Fibroblast of villous mesenchyme (primary cell): ENCODE results near the gene S100A2. TPM values are rescaled to one million over a fixed set of nuclear protein-coding genes. Genes with fewer than 3 reads are reported as not detected.

Source experiments
- DNase-seq: peaks from one replicate; pipeline ENCODE4 v3.0.0-alpha.2; 2010; ENCODE audit warnings: low read depth
- H3K4me3 ChIP-seq: 2 replicates; pipeline ENCODE4 v1.5.1; 2011; ENCODE audit warnings: low read depth, mild to moderate bottlenecking, low read length
- CTCF ChIP-seq: IDR thresholded peaks from 2 replicates; pipeline ENCODE4 v1.5.1; 2012; ENCODE audit warnings: low read depth, mild to moderate bottlenecking, low read length; ENCODE audit not compliant: insufficient read depth
- total RNA-seq: library from RNA; depleted of rRNA; stranded (reverse); fragments of >200 nt; gene quantifications from 2 replicates; pipeline ENCODE4 v1.2.3, GENCODE V29; 2012

Gene S100A2
- 0.97 and 2.2 TPM in 2 replicates for total RNA-seq

- TF ChIP-seq CTCF, result no peak
- H3K4me3 ChIP-seq, result no peak within 1 kb of the TSS
- peak; percentile 90 for DNase-seq
These were observed at the start of gene S100A2 for GRCh38 chr1:153565529-153566374. TSS of gene S100A2 (minus strand) at chr1:153565844. CDS start at chr1:153563877, 1,967 bp downstream.

GRCh38 chr1:153615406-153615805 lies 49.8 kb upstream of the S100A2 start:
- DNase-seq, result no peak
- no peak for TF ChIP-seq CTCF
- H3K4me3 ChIP-seq, result no peak overlapping the region

GRCh38 chr1:153614906-153615305 lies 49.3 kb upstream of the S100A2 start:
- no peak for TF ChIP-seq CTCF
- DNase-seq, result no peak
- H3K4me3 ChIP-seq, result no peak overlapping the region

- DNase-seq, result no peak
- H3K4me3 ChIP-seq, result no peak overlapping the region
- peak; percentile 12 for TF ChIP-seq CTCF
These were observed 48.7 kb upstream of the S100A2 start for GRCh38 chr1:153614189-153614900.

GRCh38 chr1:153613406-153613805 lies 47.8 kb upstream of the S100A2 start:
- TF ChIP-seq CTCF, result no peak
- peak overlapping the region; percentile 62 for H3K4me3 ChIP-seq
- DNase-seq, result no peak

- peak within 1 kb of the TSS; percentile 62 for H3K4me3 ChIP-seq
- TF ChIP-seq CTCF, result no peak
- DNase-seq, result peak; percentile 56
These were observed 47.2 kb upstream of the S100A2 start, which contains the start of gene S100A16 for GRCh38 chr1:153612755-153613331. TSS of gene S100A16 (minus strand) at chr1:153613137. CDS start at chr1:153608151, 4,986 bp downstream.
